ENCODE measurements around the gene DGCR8.

Gene DGCR8

DNA sequence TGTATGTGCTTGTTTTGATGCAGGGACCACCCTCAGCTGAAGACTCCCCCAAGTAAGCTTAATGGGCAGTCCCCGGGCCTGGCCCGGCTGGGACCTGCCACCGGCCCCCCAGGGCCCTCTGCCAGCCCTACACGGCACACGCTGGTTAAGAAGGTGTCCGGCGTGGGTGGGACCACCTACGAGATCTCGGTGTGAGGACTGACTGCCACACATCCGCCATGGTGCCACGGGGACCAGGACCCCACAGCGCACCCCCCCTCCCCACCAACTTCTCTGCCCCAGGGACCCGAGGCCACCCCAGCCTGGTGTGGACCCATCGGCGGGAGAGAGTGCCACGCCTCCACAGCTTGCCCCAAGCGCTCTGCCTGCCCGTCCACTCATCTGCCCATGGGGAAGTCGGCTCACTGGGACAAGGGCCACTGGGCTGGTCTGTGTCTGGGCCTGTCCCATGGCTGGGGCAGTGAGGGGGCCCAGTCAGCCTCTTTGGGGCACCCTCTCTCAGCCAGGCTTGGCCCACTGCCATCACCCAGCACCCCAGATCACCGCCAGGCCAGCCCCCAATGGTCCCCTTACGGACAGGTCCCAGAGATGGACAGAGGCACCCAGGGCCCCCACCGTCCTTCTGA lies 65.3 kb downstream of the DGCR8 start:
- Histone ChIP-seq H3K4me1 (ENCODE audit: control insufficient read depth, insufficient read depth, low read length, poor library complexity, severe bottlenecking) (peaks cover 8% of the 10 kb centered on the region), H3K4me3 (ENCODE audit: extremely low read depth, insufficient read depth, low read length, poor library complexity, severe bottlenecking) (no peak overlapping the region), H3K9me3 (ENCODE audit: control insufficient read depth, low read length) (no peaks in the 10 kb centered on the region), H3K36me3 (ENCODE audit: control insufficient read depth, insufficient read depth, low read length) (peaks cover 9% of the 10 kb centered on the region), H3K27ac (ENCODE audit: low read depth, low read length, severe bottlenecking) (no peak overlapping the region)
- 85 to 96% methylated on average over 19 of the region's 22 CpGs for WGBS, 2 experiments (ENCODE audit: insufficient coverage in 2 of 2)

DNA sequence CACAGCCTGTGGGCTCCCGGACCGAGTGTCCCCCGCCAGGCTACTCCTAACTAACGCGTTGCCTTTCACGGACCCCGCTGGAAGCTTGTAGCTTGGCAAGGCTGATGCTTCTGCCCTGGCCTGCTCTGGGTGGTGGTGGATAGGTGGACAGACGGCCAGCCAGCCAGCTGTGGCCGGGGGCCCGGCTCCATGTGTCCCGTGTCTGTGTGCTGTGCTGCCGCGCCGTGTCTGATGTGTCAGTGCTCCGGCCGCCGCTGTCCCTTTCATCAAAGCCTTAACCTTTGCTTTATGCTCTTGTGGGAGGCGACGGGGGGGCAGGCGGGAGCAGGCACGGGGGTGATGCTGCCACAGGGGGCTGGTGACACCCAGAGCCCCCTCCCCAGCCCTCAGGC lies 65.8 kb downstream of the DGCR8 start:
- H3K9me3 ChIP-seq (ENCODE audit: control insufficient read depth, low read length) = no peaks in the 10 kb centered on the region
- no peak overlapping the region for H3K4me3 ChIP-seq (ENCODE audit: extremely low read depth, insufficient read depth, low read length, poor library complexity, severe bottlenecking)
- no peak overlapping the region for H3K27ac ChIP-seq (ENCODE audit: low read depth, low read length, severe bottlenecking)
- peaks cover 8% of the 10 kb centered on the region for H3K4me1 ChIP-seq (ENCODE audit: control insufficient read depth, insufficient read depth, low read length, poor library complexity, severe bottlenecking)
- peaks cover 9% of the 10 kb centered on the region for H3K36me3 ChIP-seq (ENCODE audit: control insufficient read depth, insufficient read depth, low read length)
- WGBS, 2 experiments (ENCODE audit: insufficient coverage in 2 of 2) = 96 to 97% methylated on average over 15 to 20 of the region's 21 CpGs

GRCh38 chr22:20146777-20147176 lies 66.7 kb downstream of the DGCR8 start:
- Histone ChIP-seq H3K4me3 (ENCODE audit: extremely low read depth, insufficient read depth, low read length, poor library complexity, severe bottlenecking) (no peak overlapping the region), H3K36me3 (ENCODE audit: control insufficient read depth, insufficient read depth, low read length) (peaks cover 9% of the 10 kb centered on the region), H3K4me1 (ENCODE audit: control insufficient read depth, insufficient read depth, low read length, poor library complexity, severe bottlenecking) (peaks cover 6% of the 10 kb centered on the region), H3K9me3 (ENCODE audit: control insufficient read depth, low read length) (no peaks in the 10 kb centered on the region), H3K27ac (ENCODE audit: low read depth, low read length, severe bottlenecking) (no peak overlapping the region)
- WGBS, 2 experiments (ENCODE audit: insufficient coverage in 2 of 2) = 92 to 93% methylated on average over 18 to 22 of the region's 22 CpGs

DNA sequence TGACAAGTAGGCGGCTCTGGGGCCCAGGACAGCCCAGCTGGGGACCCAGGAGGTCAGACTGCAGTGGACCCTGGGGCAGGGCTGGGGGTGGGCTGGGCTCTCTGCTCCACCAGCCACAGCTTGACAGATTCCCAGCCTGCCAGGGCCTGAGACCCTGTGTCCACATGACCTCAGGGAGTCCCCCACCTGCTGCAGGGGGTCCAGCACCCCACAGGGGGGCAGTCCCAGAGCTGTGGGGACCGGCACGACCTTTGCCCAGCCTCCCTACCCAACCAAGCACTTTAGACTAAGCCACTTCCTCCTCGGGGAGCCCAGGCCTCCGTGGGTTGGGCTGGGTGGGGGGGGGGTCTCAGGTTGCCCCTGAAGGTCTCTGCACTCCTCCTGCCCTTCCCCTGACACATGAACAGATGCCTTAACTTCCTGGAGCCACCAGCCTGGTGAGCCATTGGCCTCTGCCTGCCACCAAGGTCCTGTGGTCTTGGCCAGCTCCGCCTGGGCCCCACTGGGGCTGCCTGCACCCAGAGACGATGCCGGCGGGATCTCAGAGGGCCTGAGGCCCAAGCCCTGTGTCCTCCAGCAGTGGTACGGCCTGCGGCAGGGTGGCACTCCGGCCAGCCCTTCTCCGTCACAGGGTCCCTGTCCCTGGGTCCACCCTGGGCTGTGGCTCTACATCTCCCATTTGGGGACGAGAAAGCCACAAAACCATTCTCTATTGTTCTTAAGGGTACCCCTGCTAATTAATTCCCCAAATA lies 67.4 kb downstream of the DGCR8 start:
- Histone ChIP-seq H3K9me3 (ENCODE audit: control insufficient read depth, low read length) (no peaks in the 10 kb centered on the region), H3K27ac (ENCODE audit: low read depth, low read length, severe bottlenecking) (no peak overlapping the region), H3K36me3 (ENCODE audit: control insufficient read depth, insufficient read depth, low read length) (peaks cover 9% of the 10 kb centered on the region), H3K4me1 (ENCODE audit: control insufficient read depth, insufficient read depth, low read length, poor library complexity, severe bottlenecking) (no peaks in the 10 kb centered on the region), H3K4me3 (ENCODE audit: extremely low read depth, insufficient read depth, low read length, poor library complexity, severe bottlenecking) (no peak overlapping the region)
- WGBS, 2 experiments (ENCODE audit: insufficient coverage in 2 of 2) = 94 to 96% methylated on average over 9 to 10 of the region's 14 CpGs

- Histone ChIP-seq H3K4me1 (ENCODE audit: control insufficient read depth, insufficient read depth, low read length, poor library complexity, severe bottlenecking) (no peaks in the 10 kb centered on the region), H3K36me3 (ENCODE audit: control insufficient read depth, insufficient read depth, low read length) (peaks cover 4% of the 10 kb centered on the region), H3K27ac (ENCODE audit: low read depth, low read length, severe bottlenecking) (no peak overlapping the region), H3K9me3 (ENCODE audit: control insufficient read depth, low read length) (no peaks in the 10 kb centered on the region), H3K4me3 (ENCODE audit: extremely low read depth, insufficient read depth, low read length, poor library complexity, severe bottlenecking) (no peak overlapping the region)
- 96 to 98% methylated on average over 17 to 18 of the region's 18 CpGs for WGBS, 2 experiments (ENCODE audit: insufficient coverage in 2 of 2)
These were observed 68.4 kb downstream of the DGCR8 start for GRCh38 chr22:20148414-20148813.

- Histone ChIP-seq H3K4me3 (ENCODE audit: extremely low read depth, insufficient read depth, low read length, poor library complexity, severe bottlenecking) (no peak overlapping the region), H3K36me3 (ENCODE audit: control insufficient read depth, insufficient read depth, low read length) (peaks cover 4% of the 10 kb centered on the region), H3K4me1 (ENCODE audit: control insufficient read depth, insufficient read depth, low read length, poor library complexity, severe bottlenecking) (no peaks in the 10 kb centered on the region), H3K9me3 (ENCODE audit: control insufficient read depth, low read length) (no peaks in the 10 kb centered on the region), H3K27ac (ENCODE audit: low read depth, low read length, severe bottlenecking) (no peak overlapping the region)
- WGBS, 2 experiments (ENCODE audit: insufficient coverage in 2 of 2) = 91 to 92% methylated on average over 16 to 27 of the region's 32 CpGs
These were observed 69.5 kb downstream of the DGCR8 start for GRCh38 chr22:20149257-20150250.

GRCh38 chr22:20150381-20151275 lies 70.6 kb downstream of the DGCR8 start, which contains the start of gene CCDC188:
TSS of gene CCDC188 (minus strand) at chr22:20151055. CDS start at chr22:20150986, 69 bp downstream.
- Histone ChIP-seq H3K4me3 (ENCODE audit: extremely low read depth, insufficient read depth, low read length, poor library complexity, severe bottlenecking) (no peak within 1 kb of the TSS), H3K27ac (ENCODE audit: low read depth, low read length, severe bottlenecking) (no peak within 1 kb of the TSS), H3K4me1 (ENCODE audit: control insufficient read depth, insufficient read depth, low read length, poor library complexity, severe bottlenecking) (no peaks in the 10 kb centered on the region), H3K9me3 (ENCODE audit: control insufficient read depth, low read length) (no peaks in the 10 kb centered on the region), H3K36me3 (ENCODE audit: control insufficient read depth, insufficient read depth, low read length) (peaks cover 2% of the 10 kb centered on the region)
- 90 to 93% methylated on average over 7 to 8 of the region's 14 CpGs for WGBS, 2 experiments (ENCODE audit: insufficient coverage in 2 of 2)

GRCh38 chr22:20151276-20151588 lies 71.2 kb downstream of the DGCR8 start:
- WGBS, 2 experiments (ENCODE audit: insufficient coverage in 2 of 2) = 100% methylated on average over 2 to 3 of the region's 4 CpGs
- H3K27ac ChIP-seq (ENCODE audit: low read depth, low read length, severe bottlenecking) = no peak overlapping the region
- no peak overlapping the region for H3K4me3 ChIP-seq (ENCODE audit: extremely low read depth, insufficient read depth, low read length, poor library complexity, severe bottlenecking)
- no peaks in the 10 kb centered on the region for H3K36me3 ChIP-seq (ENCODE audit: control insufficient read depth, insufficient read depth, low read length)
- H3K4me1 ChIP-seq (ENCODE audit: control insufficient read depth, insufficient read depth, low read length, poor library complexity, severe bottlenecking) = no peaks in the 10 kb centered on the region
- no peaks in the 10 kb centered on the region for H3K9me3 ChIP-seq (ENCODE audit: control insufficient read depth, low read length)

DNA sequence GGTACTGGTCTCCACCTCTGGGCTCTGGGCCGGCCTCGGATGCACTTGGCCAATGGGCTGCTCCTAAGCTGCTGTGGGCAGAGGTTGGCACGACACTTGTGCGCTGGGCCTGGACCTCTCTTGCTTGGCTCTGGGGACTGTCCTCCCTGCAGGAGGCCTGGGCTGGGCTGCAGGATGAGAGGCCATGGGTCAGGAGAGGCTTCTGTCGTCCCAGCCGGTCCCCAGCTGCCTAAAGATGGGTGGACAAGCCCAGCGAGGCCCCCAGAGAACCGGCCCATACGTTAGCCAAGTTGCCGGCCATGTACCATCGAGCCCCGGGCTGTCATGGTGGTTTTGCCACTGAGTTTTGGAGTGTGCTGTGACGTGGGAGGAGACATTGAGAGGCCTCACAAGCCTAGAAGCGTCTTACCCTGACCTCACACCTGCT lies 72.4 kb downstream of the DGCR8 start:
- Histone ChIP-seq H3K4me1 (ENCODE audit: control insufficient read depth, insufficient read depth, low read length, poor library complexity, severe bottlenecking) (no peaks in the 10 kb centered on the region), H3K27ac (ENCODE audit: low read depth, low read length, severe bottlenecking) (no peak overlapping the region), H3K36me3 (ENCODE audit: control insufficient read depth, insufficient read depth, low read length) (no peaks in the 10 kb centered on the region), H3K9me3 (ENCODE audit: control insufficient read depth, low read length) (no peaks in the 10 kb centered on the region), H3K4me3 (ENCODE audit: extremely low read depth, insufficient read depth, low read length, poor library complexity, severe bottlenecking) (no peak overlapping the region)
- 93 to 95% methylated on average over 8 to 14 of the region's 14 CpGs for WGBS, 2 experiments (ENCODE audit: insufficient coverage in 2 of 2)

GRCh38 chr22:20153945-20154344 lies 73.9 kb downstream of the DGCR8 start:
- peaks cover 2% of the 10 kb centered on the region for H3K4me1 ChIP-seq (ENCODE audit: control insufficient read depth, insufficient read depth, low read length, poor library complexity, severe bottlenecking)
- H3K36me3 ChIP-seq (ENCODE audit: control insufficient read depth, insufficient read depth, low read length) = no peaks in the 10 kb centered on the region
- no peaks in the 10 kb centered on the region for H3K9me3 ChIP-seq (ENCODE audit: control insufficient read depth, low read length)
- no peak overlapping the region for H3K27ac ChIP-seq (ENCODE audit: low read depth, low read length, severe bottlenecking)
- no peak overlapping the region for H3K4me3 ChIP-seq (ENCODE audit: extremely low read depth, insufficient read depth, low read length, poor library complexity, severe bottlenecking)
- WGBS, 2 experiments (ENCODE audit: insufficient coverage in 2 of 2) = 76% methylated on average over 15 to 16 of the region's 16 CpGs
